HCEC 1CT (cell line): ENCODE data around the gene MYCBPAP.
"Not testable (repeated sequence)": the region's sequence is repeated elsewhere in the genome, so short reads cannot be mapped to it uniquely, and the experiment has no call there.

Source experiments
- DNase-seq: peaks from one replicate; pipeline ENCODE4 v3.0.0-alpha.2; 2017

The MYCBPAP gene

DNA sequence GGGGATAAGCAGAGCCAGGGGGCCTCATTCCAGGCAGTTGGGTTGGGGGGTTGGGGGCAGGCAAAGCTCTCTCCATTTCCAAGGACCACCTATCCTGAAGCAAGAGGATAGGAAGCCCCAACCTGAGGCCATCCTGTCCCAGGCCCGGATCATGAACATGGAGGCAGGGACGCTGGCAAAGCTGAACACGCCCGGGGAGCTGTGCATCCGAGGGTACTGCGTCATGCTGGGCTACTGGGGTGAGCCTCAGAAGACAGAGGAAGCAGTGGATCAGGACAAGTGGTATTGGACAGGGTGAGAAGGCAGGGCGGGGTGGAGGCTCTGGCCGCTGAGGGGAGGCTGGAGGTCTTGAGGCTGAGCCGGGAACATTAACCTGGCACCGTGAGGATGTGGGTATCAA is 36.0 kb upstream of the MYCBPAP start:
- no peak for DNase-seq

DNA sequence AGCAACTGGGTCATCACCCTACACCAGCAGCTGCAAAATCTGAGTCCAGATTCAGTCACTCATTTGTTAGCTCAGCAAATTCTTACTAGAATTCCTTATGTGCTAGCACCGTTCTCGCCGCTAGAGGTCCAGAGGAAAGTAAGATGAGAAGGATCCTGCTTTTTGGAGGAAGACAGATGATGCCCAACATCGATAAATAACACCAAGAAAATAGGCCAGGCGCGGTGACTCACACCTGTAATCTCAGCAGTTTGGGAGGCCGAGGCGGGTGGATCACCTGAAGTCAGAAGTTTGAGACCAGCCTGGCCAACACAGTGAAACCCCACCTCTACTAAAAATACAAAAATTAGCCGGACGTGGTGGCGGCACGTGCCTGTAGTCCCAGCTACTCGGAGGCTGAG is 35.5 kb upstream of the MYCBPAP start:
- DNase-seq = not testable (repeated sequence)

DNA sequence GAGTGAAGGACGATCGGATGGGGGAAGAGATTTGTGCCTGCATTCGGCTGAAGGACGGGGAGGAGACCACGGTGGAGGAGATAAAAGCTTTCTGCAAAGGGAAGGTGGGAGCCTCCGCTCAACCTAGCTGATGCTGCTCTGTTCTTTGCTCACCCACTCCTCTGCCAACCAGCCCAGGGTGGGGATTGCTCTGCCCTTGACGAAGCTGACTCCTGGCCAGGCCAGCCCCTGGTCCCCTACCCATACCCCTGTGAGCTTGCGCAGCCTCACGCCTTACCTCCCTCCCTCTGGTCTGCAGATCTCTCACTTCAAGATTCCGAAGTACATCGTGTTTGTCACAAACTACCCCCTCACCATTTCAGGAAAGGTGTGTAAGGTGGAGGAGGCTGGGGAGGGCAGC is 34.3 kb upstream of the MYCBPAP start:
- no peak for DNase-seq

DNA sequence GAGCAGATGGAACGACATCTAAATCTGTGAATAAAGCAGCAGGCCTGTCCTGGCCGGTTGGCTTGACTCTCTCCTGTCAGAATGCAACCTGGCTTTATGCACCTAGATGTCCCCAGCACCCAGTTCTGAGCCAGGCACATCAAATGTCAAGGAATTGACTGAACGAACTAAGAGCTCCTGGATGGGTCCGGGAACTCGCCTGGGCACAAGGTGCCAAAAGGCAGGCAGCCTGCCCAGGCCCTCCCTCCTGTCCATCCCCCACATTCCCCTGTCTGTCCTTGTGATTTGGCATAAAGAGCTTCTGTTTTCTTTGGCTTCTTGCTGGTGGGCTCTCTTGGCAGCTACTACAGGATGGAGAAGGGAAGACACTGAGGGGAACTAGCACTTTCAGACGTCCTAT is 33.7 kb upstream of the MYCBPAP start:
- no peak for DNase-seq

GRCh38 chr17:50475362-50475761 is 32.9 kb upstream of the MYCBPAP start:
- DNase-seq = no peak

DNA sequence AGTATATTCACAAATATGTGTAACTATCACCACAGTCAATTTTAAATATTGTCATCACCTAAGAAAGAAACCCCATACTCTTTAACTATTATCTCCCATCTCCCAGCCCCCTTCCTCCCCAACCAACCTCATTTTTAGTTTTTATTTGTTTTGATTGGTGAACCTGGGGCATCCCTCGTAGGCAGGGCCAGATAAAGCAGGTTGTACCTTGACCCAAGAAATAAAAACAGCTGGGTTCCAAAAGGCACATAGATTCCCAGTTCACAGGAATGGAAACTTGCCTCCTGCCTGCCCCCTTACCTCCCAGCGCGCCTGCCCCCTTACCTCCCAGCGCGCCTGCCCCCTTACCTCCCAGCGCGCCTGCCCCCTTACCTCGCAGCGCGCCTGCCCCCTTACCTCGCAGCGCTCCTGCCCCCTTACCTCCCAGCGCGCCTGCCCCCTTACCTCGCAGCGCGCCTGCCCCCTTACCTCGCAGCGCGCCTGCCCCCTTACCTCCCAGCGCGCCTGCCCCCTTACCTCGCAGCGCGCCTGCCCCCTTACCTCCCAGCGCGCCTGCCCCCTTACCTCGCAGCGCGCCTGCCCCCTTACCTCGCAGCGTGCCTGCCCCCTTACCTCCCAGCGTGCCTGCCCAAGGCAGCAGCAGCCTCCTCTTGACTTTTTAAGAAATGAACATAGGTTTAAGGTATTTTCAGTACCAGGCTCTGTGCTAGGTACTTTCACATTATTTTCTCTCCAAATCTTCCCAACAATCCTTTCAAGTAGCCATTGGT is 32.3 kb upstream of the MYCBPAP start:
- not testable (repeated sequence) for DNase-seq

- no peak for DNase-seq
Observed at GRCh38 chr17:50476545-50477315, 31.5 kb upstream of the MYCBPAP start.

DNA sequence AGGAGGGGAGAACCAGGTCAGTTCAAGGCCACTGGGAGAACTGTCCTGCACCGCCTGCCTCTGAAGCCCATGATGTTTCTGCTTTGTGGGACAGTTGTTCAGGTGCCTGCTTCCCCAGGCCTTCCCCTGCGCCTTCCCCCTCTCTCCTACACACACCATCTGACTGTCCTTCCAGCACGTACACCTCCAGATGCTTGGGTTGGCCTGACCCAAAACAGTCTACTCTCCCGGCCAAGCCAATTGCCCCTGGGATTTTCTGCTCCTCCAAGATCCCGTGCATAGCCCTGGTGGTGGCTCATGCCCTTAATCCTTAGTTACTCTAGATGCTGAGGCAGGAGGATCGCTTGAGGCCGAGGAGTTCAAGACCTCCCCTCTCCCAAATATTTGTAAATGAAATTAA is 30.3 kb upstream of the MYCBPAP start:
- DNase-seq = no peak

DNA sequence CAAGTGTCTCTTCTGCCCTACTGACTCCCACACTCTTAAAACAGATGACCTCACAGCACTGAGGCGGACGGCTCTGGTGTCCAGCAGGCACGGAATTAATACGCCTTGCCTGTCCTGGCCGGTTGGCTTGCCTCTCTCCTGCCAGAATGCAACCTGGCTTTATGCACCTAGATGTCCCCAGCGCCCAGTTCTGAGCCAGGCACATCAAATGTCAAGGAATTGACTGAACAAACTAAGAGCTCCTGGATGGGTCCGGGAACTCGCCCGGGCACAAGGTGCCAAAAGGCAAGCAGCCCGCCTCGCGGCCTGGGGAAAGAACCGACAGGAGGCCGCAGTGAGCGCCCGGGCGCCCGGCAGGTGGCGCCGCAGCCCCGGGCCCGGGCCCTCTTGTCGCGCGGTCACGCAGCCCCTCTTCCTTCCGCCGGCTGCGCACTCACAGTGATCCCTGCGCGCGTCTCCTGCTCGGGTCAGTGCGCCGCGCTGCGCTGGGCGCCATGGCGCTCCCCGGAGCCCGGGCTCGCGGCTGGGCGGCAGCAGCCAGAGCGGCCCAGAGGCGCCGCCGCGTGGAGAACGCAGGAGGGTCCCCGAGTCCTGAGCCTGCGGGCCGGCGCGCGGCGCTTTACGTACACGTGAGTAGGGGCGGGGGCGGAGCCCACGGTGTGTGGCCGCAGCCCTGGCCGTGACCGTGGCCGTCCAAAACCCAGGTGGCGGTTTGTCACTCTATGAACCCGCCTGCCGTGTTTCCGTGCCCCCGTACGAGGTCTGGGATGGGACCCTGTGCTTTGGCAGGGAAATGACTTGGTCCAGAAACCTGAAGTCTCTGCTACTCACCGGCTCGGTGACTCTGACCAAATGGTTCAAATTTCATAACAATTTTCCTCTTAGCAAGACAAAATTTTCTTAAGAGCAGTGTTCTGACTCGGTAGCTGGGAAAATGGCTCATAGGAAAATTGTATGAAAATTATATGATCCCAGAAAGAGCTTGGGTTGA is 29.6 kb upstream of the MYCBPAP start, which contains the start of gene RSAD1:
Gene RSAD1, plus strand, starts transcription at position 470 of the 991 bp plus-strand sequence. Its CDS starts 25 bp downstream, at position 495.
- DNase-seq = peak; percentile 88

DNA sequence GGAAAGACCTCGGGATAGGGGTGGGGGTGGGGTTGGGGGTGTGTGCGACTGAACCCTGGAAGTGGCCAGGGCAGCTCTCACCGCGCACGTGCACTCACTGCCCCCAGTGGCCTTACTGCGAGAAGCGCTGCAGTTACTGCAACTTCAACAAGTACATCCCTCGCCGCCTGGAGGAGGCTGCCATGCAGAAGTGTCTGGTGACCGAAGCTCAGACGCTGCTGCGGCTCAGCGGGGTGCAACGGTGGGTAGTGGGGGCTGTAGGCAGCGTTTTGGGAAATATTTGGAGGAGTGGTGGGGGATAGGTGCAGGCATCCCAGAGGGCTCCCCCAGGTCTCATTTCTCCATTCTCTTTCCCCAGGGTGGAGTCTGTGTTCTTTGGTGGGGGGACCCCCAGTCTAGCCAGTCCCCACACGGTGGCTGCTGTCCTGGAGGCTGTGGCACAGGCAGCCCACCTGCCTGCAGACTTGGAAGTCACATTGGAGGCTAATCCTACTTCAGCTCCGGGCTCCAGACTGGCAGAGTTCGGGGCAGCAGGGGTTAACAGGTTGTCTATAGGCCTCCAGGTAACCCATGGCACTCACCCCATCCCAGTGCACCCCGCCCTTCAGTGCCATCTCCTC is 28.6 kb upstream of the MYCBPAP start:
- DNase-seq = peak; percentile 75

DNA sequence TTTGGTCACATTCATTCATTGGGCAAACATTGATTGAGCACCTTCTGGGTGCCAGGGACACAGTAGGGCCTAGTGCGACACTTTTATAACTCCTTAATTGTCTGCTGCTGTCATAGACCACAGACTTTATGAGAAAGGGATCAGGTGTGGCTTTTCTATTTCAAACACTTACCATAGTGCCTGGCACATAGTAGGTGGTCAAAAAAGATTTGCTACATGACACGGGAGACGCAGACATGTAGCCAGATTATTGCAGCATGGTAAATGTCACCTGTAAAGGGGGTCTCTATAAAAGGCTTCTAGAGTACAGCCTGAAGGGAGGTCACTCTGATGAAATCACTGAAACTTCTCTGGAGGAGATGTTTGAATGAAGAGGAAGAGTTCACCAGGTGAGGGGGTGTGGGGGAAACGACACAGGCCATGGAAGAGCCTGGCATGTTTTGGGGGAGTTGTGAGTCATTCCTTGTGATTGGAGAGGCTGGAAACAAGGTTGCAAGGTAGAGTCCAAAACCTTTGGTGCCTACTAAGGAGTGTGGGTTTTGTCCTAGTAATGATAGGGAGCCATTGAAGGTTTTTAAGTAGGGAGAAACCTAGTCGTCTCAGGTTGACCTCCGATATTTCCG is 28.0 kb upstream of the MYCBPAP start:
- DNase-seq = no peak

DNA sequence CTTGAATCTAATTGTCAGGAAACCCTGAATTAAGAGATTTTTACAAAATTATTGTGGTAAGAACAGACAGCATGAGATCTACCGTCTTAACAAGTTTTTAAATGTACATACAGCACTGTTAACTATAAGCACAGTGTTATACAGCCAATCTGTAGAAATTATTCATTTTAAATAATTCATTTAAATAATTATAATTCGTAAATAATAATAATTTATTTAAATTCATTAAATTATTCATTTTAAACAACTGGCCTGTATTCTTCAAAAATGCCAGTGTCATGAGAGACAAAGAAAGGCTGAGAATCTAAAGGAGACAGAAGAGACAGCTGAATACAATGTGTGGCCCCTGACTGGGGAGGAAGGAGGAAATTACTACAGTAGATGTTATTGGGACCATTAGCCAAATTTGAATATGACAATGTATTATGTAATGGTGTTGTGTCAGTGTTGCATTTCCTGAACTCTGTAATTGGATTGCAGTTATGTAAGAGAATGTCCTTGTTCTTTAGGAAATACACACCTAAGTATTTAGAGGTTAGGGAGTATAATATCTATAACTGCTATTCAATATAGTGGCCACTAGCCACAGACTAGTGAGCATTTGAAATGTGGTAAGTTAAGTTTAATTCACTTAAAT is 27.3 kb upstream of the MYCBPAP start:
- no peak for DNase-seq

GRCh38 chr17:50481648-50482047 is 26.6 kb upstream of the MYCBPAP start:
- DNase-seq = no peak

DNA sequence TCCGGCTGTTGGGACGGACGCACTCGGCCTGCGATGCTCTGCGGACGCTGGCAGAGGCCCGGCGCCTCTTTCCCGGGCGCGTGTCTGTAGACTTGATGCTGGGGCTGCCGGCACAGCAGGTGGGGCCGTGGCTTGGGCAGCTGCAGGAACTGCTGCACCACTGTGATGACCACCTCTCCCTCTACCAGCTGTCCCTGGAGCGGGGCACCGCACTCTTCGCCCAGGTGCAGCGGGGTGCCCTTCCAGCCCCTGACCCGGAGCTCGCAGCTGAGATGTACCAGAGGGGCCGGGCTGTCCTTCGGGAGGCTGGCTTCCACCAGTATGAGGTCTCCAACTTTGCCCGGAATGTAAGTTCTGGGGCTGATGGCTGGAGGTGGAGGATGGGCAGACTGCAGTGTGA is 26.1 kb upstream of the MYCBPAP start:
- DNase-seq = no peak

- DNase-seq = peak; percentile 97
Observed at GRCh38 chr17:50482516-50482915, 25.7 kb upstream of the MYCBPAP start.

GRCh38 chr17:50483266-50483665 is 25.0 kb upstream of the MYCBPAP start:
- DNase-seq = no peak

DNA sequence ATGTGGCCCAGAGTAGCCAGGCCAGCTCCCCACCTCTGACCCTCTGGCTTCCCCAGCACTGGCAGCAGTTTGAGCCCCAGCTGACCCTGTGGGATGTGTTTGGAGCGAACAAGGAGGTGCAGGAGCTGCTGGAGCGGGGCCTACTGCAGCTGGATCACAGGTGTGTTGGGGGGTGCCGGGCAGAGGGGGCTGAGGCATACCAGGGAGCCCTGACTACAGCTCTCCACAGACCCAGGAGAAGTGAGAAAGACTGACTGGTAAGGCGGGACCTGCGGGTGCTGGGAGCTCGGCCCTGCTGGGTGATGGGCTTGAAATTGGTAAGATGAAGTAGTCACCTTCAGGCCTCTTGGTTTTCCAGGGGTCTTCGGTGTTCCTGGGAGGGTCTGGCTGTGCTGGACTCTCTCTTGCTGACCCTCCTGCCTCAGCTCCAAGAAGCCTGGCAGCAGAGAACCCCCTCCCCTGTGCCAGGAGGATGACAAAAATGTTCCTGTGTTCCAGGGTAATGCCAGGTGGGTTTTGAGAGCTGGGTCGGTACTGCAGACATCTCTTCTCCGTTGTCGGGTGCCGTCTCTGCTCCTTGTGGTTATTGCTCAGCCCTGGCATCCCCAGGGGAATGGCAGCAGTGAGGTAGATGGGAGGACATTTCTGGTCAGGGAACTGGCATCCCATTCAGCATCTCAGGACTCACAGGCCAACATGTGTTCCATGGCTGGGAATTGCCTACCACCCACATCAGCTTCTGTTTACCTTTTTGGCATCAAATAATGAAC is 23.7 kb upstream of the MYCBPAP start:
- no peak for DNase-seq

GRCh38 chr17:50487213-50488096 is 20.8 kb upstream of the MYCBPAP start:
- peak; percentile 3 for DNase-seq

DNA sequence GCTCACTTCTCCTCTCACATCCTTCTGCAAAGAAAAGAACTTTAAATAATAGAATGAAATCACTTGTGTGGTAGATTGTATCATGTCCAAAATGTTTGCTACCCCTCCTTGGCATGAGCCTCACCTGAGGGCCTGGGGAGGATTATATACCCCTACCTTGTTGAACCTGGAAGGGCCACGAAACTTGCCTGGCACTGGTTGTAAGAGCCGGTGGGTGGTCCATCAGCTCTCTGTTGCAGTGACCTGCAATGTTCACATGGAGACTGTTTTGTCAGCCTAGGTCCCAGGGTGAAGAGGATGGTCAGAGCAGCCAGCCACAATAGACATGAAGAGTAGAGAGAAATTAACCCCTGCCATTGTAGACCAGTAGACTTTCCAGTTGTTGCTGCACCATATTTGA is 19.4 kb upstream of the MYCBPAP start:
- no peak for DNase-seq

GRCh38 chr17:50491505-50491904 is 16.7 kb upstream of the MYCBPAP start:
- DNase-seq = no peak
